Sciatic nerve (tissue), 2 donors: ENCODE results near the gene CFI. TPM values are rescaled to one million over a fixed set of nuclear protein-coding genes. Genes with fewer than 3 reads are reported as not detected.
A peak's percentile ranks its signal among the peaks of the same experiment; 100 is the strongest.

Source experiments
- ATAC-seq: fragments of 200-7000 bp; cut with Tn5 transposase; one replicate; pipeline ENCODE4 v1.9.1; 2020; ENCODE audit warnings: mild to moderate bottlenecking, moderate library complexity
- DNase-seq: peaks from one replicate; pipeline ENCODE4 v3.0.0-alpha.2; 2020; ENCODE audit warnings: low spot score
- intact Hi-C: fragments of 100-400 bp; cut with DNase I; formaldehyde crosslinking; loops from one replicate; pipeline ENCODE4 v1.14.2; 2022
- total RNA-seq: library from RNA; stranded (reverse); fragmentation: NEBNext Ultra II Directional; extraction: Animal tissue kit (Norgen Biotek cat#: 25700); gene quantifications from one replicate; pipeline ENCODE4 v1.2.1, GENCODE V29; 2021
- donor health status: DM: no; HTN: no; CAD: no.
- donor health status: DM: no; HTN: no; CAD: no.

The CFI gene
- total RNA-seq, 1 donor from 2014 or later, result 50.8 TPM

- DNase-seq, result peak; percentile 90
- intact Hi-C loops, result loop anchor here (10.0 kb wide), 1 partner anchor 268 kb away; the partner anchor contains the start of gene SEC24B
Observed at GRCh38 chr4:109702950-109703663, 98.7 kb downstream of the CFI start, which contains the start of gene CASP6. Gene CASP6 (minus strand): TSS chr4:109703445. CDS start chr4:109703395, 50 bp downstream.

GRCh38 chr4:109701566-109702410, 100.0 kb downstream of the CFI start:
- no peak for DNase-seq
- intact Hi-C loops, result loop anchor here (10.0 kb wide), 1 partner anchor 267 kb away; the partner anchor contains the start of gene SEC24B
- ATAC-seq, result no peak

More at GRCh38 chr4:109702950-109703663, 98.7 kb downstream of the CFI start, which contains the start of gene CASP6:
- peak; percentile 98 for ATAC-seq

GRCh38 chr4:109699553-109700225, 102.1 kb downstream of the CFI start:
- ATAC-seq, result no peak
- no peak for DNase-seq
- intact Hi-C loops, result loop anchor here (10.0 kb wide), 1 partner anchor 265 kb away; the partner anchor contains the start of gene SEC24B

GRCh38 chr4:109698656-109699055, 103.1 kb downstream of the CFI start:
- ATAC-seq (no peak), DNase-seq (no peak)
- intact Hi-C loops, result no loop called here

- DNase-seq (no peak), ATAC-seq (no peak)
- intact Hi-C loops, result no loop called here
Observed at GRCh38 chr4:109691411-109691920, 110.3 kb downstream of the CFI start.

Other genes starting within 250 kb of the CFI start
- 23.0 TPM for gene MCUB, start 241.8 kb downstream of the CFI start, total RNA-seq
- gene CASP6, start 98.6 kb downstream of the CFI start, total RNA-seq, result 15.3 TPM
- gene PLA2G12A, start 71.9 kb downstream of the CFI start, total RNA-seq, result 26.4 TPM
- gene GAR1, start 13.8 kb upstream of the CFI start, total RNA-seq, result 15.4 TPM
- 0.62 TPM for gene RRH, start 26.0 kb upstream of the CFI start, total RNA-seq
- 0.31 TPM for gene LRIT3, start 46.1 kb upstream of the CFI start, total RNA-seq
- gene EGF, start 110.9 kb upstream of the CFI start, total RNA-seq, result 0.85 TPM